BLaER1 treated with 17β-estradiol and CSF1 and Interleukin-3, amounts not matched to agents 10 nM and 100 nM (cell line): ENCODE results near the gene TRIM40.
"Not testable (repeated sequence)": the region's sequence is repeated elsewhere in the genome, so short reads cannot be mapped to it uniquely, and the experiment has no call there.

ENCODE experiments used
- H3K27ac ChIP-seq, 11 experiments: shearing (Covaris generic); formaldehyde crosslinking; 2 replicates each; pipeline ENCODE4 v1.8.1; 2022
- H3K27me3 ChIP-seq, 11 experiments: shearing (Covaris generic); formaldehyde crosslinking; 2 replicates each; pipeline ENCODE4 v1.8.1; 2022
- H3K36me3 ChIP-seq, 11 experiments: shearing (Covaris generic); formaldehyde crosslinking; 2 replicates each; pipeline ENCODE4 v1.8.1; 2022
- H3K4me1 ChIP-seq, 10 experiments: shearing (Covaris generic); formaldehyde crosslinking; 2 replicates each; pipeline ENCODE4 v1.8.1; 2022
- H3K4me2 ChIP-seq, 11 experiments: shearing (Covaris generic); formaldehyde crosslinking; 2 replicates each; pipeline ENCODE4 v1.8.1; 2022
- H3K4me3 ChIP-seq, 10 experiments: shearing (Covaris generic); formaldehyde crosslinking; 2 replicates each; pipeline ENCODE4 v1.8.1; 2022
- H3K9ac ChIP-seq, 11 experiments: shearing (Covaris generic); formaldehyde crosslinking; 2 replicates each; pipeline ENCODE4 v1.8.1; 2022
- H3K9me3 ChIP-seq, 11 experiments: shearing (Covaris generic); formaldehyde crosslinking; replicated peaks in 1 of 11; 2 replicates each; pipeline ENCODE4 v1.8.1; 2022
- H4K20me1 ChIP-seq, 11 experiments: shearing (Covaris generic); formaldehyde crosslinking; 2 replicates each; pipeline ENCODE4 v1.8.1; 2022
- Cebpa-rat ChIP-seq, 11 experiments: shearing (Covaris generic); IDR thresholded peaks; 2 replicates each; pipeline ENCODE4 v1.8.1; 2022

Gene TRIM40

GRCh38 chr6:30112402-30112994, 23.4 kb upstream of the TRIM40 start:
- no peak overlapping the region for H3K27ac ChIP-seq
- H3K36me3 ChIP-seq = no peaks in the 10 kb centered on the region
- no peak overlapping the region for H3K4me3 ChIP-seq
- no peak overlapping the region for H3K9ac ChIP-seq
- peaks cover 0 to 38% (median 19%) of the 10 kb centered on the region in 10 experiments; a peak in 16 of 20 replicates for H3K4me1 ChIP-seq
- H3K27me3 ChIP-seq = peaks cover 3 to 21% (median 15%) of the 10 kb centered on the region in 11 experiments; a peak in 19 of 22 replicates
- no peaks in the 10 kb centered on the region for H3K9me3 ChIP-seq
- no peak for TF ChIP-seq Cebpa-rat (IDR thresholded peaks at IDR 0.05)
- no peaks in the 10 kb centered on the region for H4K20me1 ChIP-seq
- no peak overlapping the region for H3K4me2 ChIP-seq

- Histone ChIP-seq H3K9me3 (no peaks in the 10 kb centered on the region), H3K4me3 (no peak within 1 kb of the TSS), H3K4me2 (0 out of 22 replicates have a peak within 1 kb of the TSS, but pooled peaks of 1 of the 11 experiments have one; percentile 5), H3K27ac (no peak within 1 kb of the TSS), H3K36me3 (no peaks in the 10 kb centered on the region), H4K20me1 (no peaks in the 10 kb centered on the region), H3K27me3 (peaks cover 3 to 21% (median 15%) of the 10 kb centered on the region in 11 experiments; a peak in 19 of 22 replicates), H3K9ac (no peak within 1 kb of the TSS), H3K4me1 (peaks cover 0 to 39% (median 19%) of the 10 kb centered on the region in 10 experiments; a peak in 15 of 20 replicates)
- no peak for TF ChIP-seq Cebpa-rat (IDR thresholded peaks at IDR 0.05)
Measured at GRCh38 chr6:30113003-30113759, 22.8 kb upstream of the TRIM40 start, which contains the start of gene TRIM31. Gene TRIM31, minus strand, starts transcription at chr6:30113090. Its CDS starts 285 bp downstream, at chr6:30112805.

GRCh38 chr6:30113841-30114240, 22.1 kb upstream of the TRIM40 start:
- Histone ChIP-seq H3K27me3 (peaks cover 3 to 21% (median 15%) of the 10 kb centered on the region in 11 experiments; a peak in 19 of 22 replicates), H3K9me3 (no peaks in the 10 kb centered on the region), H3K4me3 (no peak overlapping the region), H3K9ac (no peak overlapping the region), H3K36me3 (no peaks in the 10 kb centered on the region), H3K27ac (no peak overlapping the region), H3K4me2 (0 out of 22 replicates have a peak overlapping the region, but pooled peaks of 1 of the 11 experiments have one; percentile 5), H4K20me1 (no peaks in the 10 kb centered on the region), H3K4me1 (peaks cover 0 to 39% (median 19%) of the 10 kb centered on the region in 10 experiments; a peak in 15 of 20 replicates)
- no peak for TF ChIP-seq Cebpa-rat (IDR thresholded peaks at IDR 0.05)

GRCh38 chr6:30116724-30117123, 19.2 kb upstream of the TRIM40 start:
- Histone ChIP-seq H3K27ac (no peak overlapping the region), H3K9me3 (no peaks in the 10 kb centered on the region)

GRCh38 chr6:30118691-30119090, 17.2 kb upstream of the TRIM40 start:
- Histone ChIP-seq H3K4me2 (peak overlapping the region in 3 of 11 experiments; percentile 14 to 29 (median 26); a peak in 5 of 22 replicates), H3K4me1 (peaks cover 0 to 33% (median 7%) of the 10 kb centered on the region in 10 experiments; a peak in 14 of 20 replicates)
- not testable (repeated sequence) for H4K20me1 ChIP-seq, H3K27ac ChIP-seq, H3K9ac ChIP-seq, H3K27me3 ChIP-seq, H3K4me3 ChIP-seq, H3K9me3 ChIP-seq, H3K36me3 ChIP-seq

More at GRCh38 chr6:30116724-30117123, 19.2 kb upstream of the TRIM40 start:
- Histone ChIP-seq H4K20me1 (no peaks in the 10 kb centered on the region), H3K4me3 (no peak overlapping the region), H3K36me3 (no peaks in the 10 kb centered on the region), H3K9ac (no peak overlapping the region), H3K27me3 (peaks cover 0 to 10% (median 4%) of the 10 kb centered on the region in 11 experiments; a peak in 13 of 22 replicates), H3K4me1 (peaks cover 0 to 33% (median 7%) of the 10 kb centered on the region in 10 experiments; a peak in 13 of 20 replicates), H3K4me2 (peak overlapping the region in 2 of 11 experiments; percentile 38 to 72; a peak in 2 of 22 replicates)
- TF ChIP-seq Cebpa-rat (IDR thresholded peaks at IDR 0.05) = no peak

- Histone ChIP-seq H3K27me3 (peaks cover 0 to 8% (median 2%) of the 10 kb centered on the region in 11 experiments; a peak in 9 of 22 replicates), H4K20me1 (no peaks in the 10 kb centered on the region), H3K27ac (no peak overlapping the region), H3K9ac (no peak overlapping the region), H3K4me3 (no peak overlapping the region), H3K36me3 (no peaks in the 10 kb centered on the region), H3K9me3 (no peaks in the 10 kb centered on the region), H3K4me1 (peaks cover 0 to 33% (median 7%) of the 10 kb centered on the region in 10 experiments; a peak in 14 of 20 replicates), H3K4me2 (no peak overlapping the region)
- no peak for TF ChIP-seq Cebpa-rat (IDR thresholded peaks at IDR 0.05)
Measured at GRCh38 chr6:30121446-30122366, 14.2 kb upstream of the TRIM40 start.

- Histone ChIP-seq H3K4me3 (no peak overlapping the region), H3K27ac (no peak overlapping the region), H4K20me1 (0 out of 22 replicates have a peak, but pooled peaks cover 0 to 5% (median 0%) of the 10 kb centered on the region in 11 experiments), H3K4me1 (peaks cover under 1 to 33% (median 11%) of the 10 kb centered on the region in 10 experiments; a peak in 16 of 20 replicates), H3K9ac (no peak overlapping the region), H3K27me3 (peaks cover 5 to 16% (median 10%) of the 10 kb centered on the region in 11 experiments), H3K4me2 (no peak overlapping the region), H3K9me3 (no peaks in the 10 kb centered on the region), H3K36me3 (no peaks in the 10 kb centered on the region)
- TF ChIP-seq Cebpa-rat (IDR thresholded peaks at IDR 0.05) = no peak
Measured at GRCh38 chr6:30122515-30122914, 13.4 kb upstream of the TRIM40 start.
